ENCODE measurements around the gene PIP5K1B. TPM values are rescaled to one million over a fixed set of nuclear protein-coding genes. Genes with fewer than 3 reads are reported as not detected.

The PIP5K1B gene
- polyA plus RNA-seq, 1 donor from 2014 or later: 5.0 TPM

DNA sequence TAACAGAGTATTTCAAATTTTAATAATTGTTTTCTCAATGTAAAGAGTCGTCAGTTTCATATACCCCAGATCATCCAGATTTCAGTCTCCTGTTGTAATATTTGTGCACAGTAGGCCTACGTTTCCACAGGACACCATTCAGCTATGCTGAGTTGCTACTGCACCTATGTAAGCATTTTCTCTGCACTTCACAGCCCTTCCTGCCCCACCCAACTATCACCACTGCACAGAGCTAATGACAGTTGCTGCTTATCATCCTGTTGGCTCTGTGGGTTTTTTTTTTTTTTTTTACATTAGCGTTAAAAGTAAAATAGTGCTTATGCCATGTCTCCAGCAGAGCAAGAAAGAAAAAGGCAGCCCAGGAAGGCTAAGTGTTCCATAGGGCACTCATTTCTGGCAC lies 314.8 kb downstream of the PIP5K1B start:
- Mint-ChIP-seq H3K4me1 (peaks cover 1 to 2% (median 2%) of the 10 kb centered on the region in 3 donors), H3K9me3 (no peaks in the 10 kb centered on the region)

DNA sequence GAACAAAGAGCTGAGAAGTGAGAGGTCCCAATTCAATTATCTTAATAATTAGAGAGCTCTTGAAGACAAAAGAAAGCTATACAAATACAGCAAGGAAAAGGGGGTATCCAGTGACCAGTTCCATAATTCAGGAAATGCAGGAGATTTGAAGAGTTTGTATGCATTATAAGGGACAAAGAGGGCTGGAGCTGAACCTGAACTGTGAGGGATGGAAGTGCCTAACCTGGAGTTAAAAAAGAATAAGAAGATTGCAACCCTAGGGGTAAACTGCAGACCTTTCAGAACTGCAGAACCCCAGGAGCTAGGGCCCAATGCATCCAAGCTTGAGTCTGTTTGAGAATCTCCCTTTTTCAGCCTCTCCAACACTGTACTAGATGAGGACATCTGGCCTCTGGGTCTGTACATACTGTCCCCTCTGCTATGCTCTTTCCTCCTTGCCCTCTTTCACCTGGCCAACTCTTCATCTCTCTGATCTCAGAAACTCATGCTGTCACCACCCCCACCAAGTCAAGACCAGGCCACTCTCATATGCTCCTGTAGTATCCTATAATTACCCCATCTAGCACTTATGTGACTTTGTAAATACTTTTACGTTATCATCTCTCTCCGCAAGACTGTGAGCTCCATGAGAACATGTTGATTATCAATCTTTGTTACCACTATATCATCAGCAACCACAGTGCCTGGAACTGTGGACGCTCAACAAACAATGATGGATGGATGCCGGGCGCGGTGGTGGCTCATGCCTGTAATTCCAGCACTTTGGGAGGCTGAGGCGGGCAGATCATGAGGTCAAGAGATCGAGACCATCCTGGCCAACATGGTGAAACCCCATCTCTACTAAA lies 315.5 kb downstream of the PIP5K1B start:
- peaks cover 0 to 2% (median 1%) of the 10 kb centered on the region in 3 donors for H3K4me1 Mint-ChIP-seq
- H3K27ac Mint-ChIP-seq: no peak overlapping the region

More for the DNA sequence above, 314.8 kb downstream of the PIP5K1B start:
- H3K27me3 Mint-ChIP-seq: no peaks in the 10 kb centered on the region
- no peak overlapping the region for H3K27ac Mint-ChIP-seq
- no peak overlapping the region for H3K4me3 Mint-ChIP-seq
- H3K36me3 Mint-ChIP-seq: no peaks in the 10 kb centered on the region

DNA sequence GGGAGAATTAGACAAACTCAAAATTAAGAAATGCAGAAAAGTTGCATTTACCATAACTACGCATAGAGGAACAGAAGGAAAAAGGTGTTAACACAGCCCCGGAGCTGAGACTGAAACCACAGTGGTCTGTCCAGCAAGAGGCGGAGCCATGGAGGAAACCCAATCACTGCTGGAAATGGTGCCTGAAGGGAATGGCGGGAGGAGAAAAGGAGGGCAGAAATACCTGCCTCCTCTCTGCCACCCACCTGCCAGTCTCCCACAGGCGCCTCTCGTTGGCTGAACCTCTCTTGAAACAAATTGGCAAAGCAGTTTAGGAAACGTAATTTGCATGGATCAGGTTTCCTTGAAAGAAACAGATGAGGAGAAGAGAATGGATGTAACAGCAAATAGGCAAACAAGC lies 318.6 kb downstream of the PIP5K1B start:
- H3K27ac Mint-ChIP-seq: no peak overlapping the region
- no peaks in the 10 kb centered on the region for H3K27me3 Mint-ChIP-seq
- H3K9me3 Mint-ChIP-seq: no peaks in the 10 kb centered on the region
- H3K36me3 Mint-ChIP-seq: no peaks in the 10 kb centered on the region
- peaks cover 2 to 7% (median 7%) of the 10 kb centered on the region in 3 donors for H3K4me1 Mint-ChIP-seq
- H3K4me3 Mint-ChIP-seq: no peak overlapping the region

More for the DNA sequence above, 315.5 kb downstream of the PIP5K1B start:
- Mint-ChIP-seq H3K4me3 (no peak overlapping the region), H3K9me3 (no peaks in the 10 kb centered on the region), H3K36me3 (no peaks in the 10 kb centered on the region), H3K27me3 (no peaks in the 10 kb centered on the region)

DNA sequence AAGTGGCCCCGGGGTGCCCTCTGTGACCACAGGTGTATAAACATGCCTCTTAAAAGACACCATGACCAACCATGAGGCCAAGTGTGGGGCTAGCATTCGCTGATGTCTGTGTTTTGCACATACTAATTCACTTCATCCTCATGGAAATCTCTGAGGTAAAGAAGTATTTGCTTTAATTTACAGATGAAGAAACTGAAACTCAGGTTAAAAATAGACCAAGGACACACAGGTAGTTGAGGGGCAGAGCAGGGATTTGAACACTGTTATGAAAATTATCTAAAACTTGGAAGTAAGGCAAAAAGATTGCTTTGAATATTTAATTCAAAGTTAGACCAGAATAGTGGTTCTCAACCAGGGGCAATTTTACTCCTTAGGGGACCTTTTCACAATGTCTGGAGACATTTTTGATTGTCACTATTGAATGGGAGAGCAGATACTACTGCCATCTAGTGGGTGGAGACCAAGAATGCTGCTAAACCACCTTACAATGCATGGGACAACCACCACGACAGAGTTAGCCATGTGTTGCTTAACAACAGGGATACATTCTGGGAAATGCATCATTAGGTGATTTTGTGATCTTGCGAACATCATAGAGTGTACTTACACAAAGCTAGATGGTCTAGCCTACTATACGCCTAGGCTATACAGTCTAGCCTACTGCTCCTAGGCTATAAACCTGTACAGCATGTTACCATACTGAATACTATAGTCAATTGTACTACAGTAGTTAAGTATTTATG lies 322.5 kb downstream of the PIP5K1B start:
- H3K27me3 Mint-ChIP-seq: no peaks in the 10 kb centered on the region
- H3K9me3 Mint-ChIP-seq: no peaks in the 10 kb centered on the region
- H3K4me1 Mint-ChIP-seq: peaks cover 0 to 7% (median 5%) of the 10 kb centered on the region in 3 donors
- H3K27ac Mint-ChIP-seq: no peak overlapping the region
- H3K36me3 Mint-ChIP-seq: no peaks in the 10 kb centered on the region
- H3K4me3 Mint-ChIP-seq: peak overlapping the region in 2 of 4 donors; percentile 19 to 30

DNA sequence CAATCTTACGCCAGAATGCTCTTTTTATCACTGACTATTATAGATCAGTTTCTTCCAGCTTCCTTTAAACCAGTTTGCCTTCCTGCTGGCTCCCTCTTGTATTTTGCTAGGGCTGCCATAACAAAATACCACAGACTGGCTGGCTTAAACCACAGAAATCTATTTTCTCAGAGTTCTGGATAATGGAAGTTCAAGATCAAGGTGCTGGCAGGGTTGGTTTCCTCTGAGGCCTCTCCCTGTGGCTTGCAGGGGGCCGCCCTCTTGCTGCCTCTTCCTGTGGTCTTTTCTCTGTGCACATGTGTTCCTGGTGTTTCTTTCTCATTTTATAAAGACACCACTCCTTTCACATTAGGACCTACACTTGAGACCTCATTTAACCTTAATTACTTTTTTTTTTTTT lies 323.7 kb downstream of the PIP5K1B start:
- H3K9me3 Mint-ChIP-seq: no peaks in the 10 kb centered on the region
- H3K4me1 Mint-ChIP-seq: peaks cover 0 to 7% (median 5%) of the 10 kb centered on the region in 3 donors
- H3K4me3 Mint-ChIP-seq: no peak overlapping the region

DNA sequence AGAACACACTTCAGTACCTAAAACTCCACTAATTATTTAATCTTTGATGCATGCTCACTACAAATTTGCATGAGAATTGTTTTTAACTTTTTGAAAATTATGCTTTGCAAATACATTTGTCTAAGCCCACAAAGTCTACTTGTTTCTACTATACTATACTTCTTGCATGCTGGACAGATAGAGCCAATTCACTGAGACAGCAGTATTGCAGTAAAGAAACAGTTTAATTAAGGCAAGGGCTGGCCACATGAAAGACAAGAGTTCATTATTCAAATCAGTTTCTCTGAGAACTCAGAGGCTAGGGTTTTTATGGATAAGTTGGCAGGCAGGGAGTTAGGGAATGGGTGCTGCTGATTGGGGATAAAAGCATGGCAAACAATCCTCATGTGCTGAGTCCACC lies 324.5 kb downstream of the PIP5K1B start:
- Mint-ChIP-seq H3K9me3 (no peaks in the 10 kb centered on the region), H3K27ac (no peak overlapping the region), H3K4me3 (peak overlapping the region in 1 of 4 donors; percentile 39), H3K27me3 (no peaks in the 10 kb centered on the region), H3K4me1 (peaks cover 0 to 7% (median 5%) of the 10 kb centered on the region in 3 donors), H3K36me3 (no peaks in the 10 kb centered on the region)

More for the DNA sequence above, 323.7 kb downstream of the PIP5K1B start:
- H3K36me3 Mint-ChIP-seq: no peaks in the 10 kb centered on the region
- peak overlapping the region in 1 of 3 donors; percentile 13 for H3K27ac Mint-ChIP-seq
- H3K27me3 Mint-ChIP-seq: no peaks in the 10 kb centered on the region

DNA sequence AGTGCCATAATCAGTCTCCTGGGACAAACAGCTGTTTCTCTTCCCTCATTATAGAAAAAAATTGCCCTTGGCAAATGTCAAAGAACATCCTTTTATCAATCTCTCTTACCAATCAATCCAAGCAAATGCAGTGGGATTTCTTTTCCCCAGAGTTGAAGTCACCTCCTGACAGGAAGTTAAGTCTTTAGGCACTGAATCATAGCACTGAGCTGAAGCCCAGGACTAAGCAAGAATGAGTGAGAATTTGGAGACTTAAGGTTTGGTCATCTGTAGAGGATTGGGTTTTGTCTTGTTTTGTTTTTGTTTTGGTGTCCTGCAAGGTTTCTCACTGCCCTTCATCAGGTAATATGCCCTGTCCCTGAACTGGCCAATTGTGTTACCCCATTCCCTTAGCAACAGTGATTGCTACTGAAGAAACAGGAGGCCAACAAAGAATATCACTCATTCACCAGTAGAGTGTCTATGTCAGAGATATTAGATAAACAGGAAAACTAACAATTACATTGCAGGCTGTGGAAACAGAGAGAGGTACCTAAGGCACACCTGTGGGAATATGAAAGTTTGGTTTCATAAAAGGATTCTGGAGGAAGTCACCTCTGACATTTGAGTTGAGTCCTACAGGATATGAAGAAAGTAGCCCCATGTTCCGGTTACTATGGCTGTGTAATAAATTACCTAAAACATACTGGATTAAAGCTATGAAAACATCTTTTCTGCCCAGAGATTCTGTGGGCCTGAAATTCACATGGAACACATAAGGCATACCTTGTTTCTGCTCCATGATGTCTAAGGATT lies 326.0 kb downstream of the PIP5K1B start:
- H3K9me3 Mint-ChIP-seq: no peaks in the 10 kb centered on the region
- H3K4me3 Mint-ChIP-seq: no peak overlapping the region
- H3K27ac Mint-ChIP-seq: no peak overlapping the region
- H3K36me3 Mint-ChIP-seq: no peaks in the 10 kb centered on the region
- no peaks in the 10 kb centered on the region for H3K27me3 Mint-ChIP-seq
- peaks cover 2 to 9% (median 8%) of the 10 kb centered on the region in 3 donors for H3K4me1 Mint-ChIP-seq

DNA sequence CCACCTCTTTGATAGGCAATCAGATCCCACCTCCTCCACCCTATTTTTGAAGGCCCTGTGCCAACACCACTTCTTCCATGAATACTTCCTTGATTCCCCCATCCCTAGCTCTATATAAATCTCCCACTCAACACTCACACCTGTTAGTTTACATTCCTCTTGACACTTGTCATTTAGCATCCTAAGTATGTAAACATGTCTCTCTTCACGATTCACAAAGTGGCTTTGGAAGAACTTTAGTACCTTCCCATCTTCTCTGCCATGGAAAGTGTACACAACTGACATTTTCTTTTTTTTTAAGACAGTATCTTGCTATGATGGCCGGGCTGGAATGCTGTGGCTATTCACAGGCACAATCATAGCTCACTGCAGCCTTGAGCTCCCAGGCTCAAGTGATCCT lies 329.0 kb downstream of the PIP5K1B start:
- Mint-ChIP-seq H3K27me3 (no peaks in the 10 kb centered on the region), H3K4me1 (peaks cover 7 to 14% (median 8%) of the 10 kb centered on the region in 3 donors), H3K9me3 (no peaks in the 10 kb centered on the region), H3K27ac (peak overlapping the region in 2 of 3 donors; percentile 7 to 54), H3K36me3 (no peaks in the 10 kb centered on the region), H3K4me3 (peak overlapping the region in 3 of 4 donors; percentile 8 to 65 (median 56))

DNA sequence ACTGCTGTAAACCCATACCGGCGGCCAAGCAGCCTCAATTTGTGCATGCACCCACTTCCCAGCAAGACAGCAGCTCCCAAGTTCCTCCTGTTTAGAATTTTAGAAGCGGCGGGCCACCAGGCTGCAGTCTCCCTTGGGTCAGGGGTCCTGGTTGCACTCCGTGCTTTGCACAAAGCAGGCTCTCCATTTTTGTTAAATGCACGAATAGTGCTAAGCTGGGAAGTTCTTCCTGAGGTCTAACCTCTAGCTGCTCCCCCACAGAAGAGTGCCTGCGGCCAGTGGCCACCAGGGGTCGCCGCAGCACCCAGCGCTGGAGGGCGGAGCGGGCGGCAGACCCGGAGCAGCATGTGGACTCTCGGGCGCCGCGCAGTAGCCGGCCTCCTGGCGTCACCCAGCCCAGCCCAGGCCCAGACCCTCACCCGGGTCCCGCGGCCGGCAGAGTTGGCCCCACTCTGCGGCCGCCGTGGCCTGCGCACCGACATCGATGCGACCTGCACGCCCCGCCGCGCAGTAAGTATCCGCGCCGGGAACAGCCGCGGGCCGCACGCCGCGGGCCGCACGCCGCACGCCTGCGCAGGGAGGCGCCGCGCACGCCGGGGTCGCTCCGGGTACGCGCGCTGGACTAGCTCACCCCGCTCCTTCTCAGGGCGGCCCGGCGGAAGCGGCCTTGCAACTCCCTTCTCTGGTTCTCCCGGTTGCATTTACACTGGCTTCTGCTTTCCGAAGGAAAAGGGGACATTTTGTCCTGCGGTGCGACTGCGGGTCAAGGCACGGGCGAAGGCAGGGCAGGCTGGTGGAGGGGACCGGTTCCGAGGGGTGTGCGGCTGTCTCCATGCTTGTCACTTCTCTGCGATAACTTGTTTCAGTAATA lies 330.6 kb downstream of the PIP5K1B start, which contains the start of gene FXN:
FXN (plus strand) TSS at position 315 of the 871 bp plus-strand sequence; CDS start at position 346, 31 bp downstream.
- Mint-ChIP-seq H3K27ac (peak within 1 kb of the TSS; percentile 44 to 93 (median 84)), H3K4me1 (peaks cover 7 to 16% (median 8%) of the 10 kb centered on the region in 3 donors), H3K9me3 (no peaks in the 10 kb centered on the region), H3K36me3 (peaks cover 2% of the 10 kb centered on the region), H3K27me3 (no peaks in the 10 kb centered on the region), H3K4me3 (peak within 1 kb of the TSS; percentile 89 to 97 (median 96))

DNA sequence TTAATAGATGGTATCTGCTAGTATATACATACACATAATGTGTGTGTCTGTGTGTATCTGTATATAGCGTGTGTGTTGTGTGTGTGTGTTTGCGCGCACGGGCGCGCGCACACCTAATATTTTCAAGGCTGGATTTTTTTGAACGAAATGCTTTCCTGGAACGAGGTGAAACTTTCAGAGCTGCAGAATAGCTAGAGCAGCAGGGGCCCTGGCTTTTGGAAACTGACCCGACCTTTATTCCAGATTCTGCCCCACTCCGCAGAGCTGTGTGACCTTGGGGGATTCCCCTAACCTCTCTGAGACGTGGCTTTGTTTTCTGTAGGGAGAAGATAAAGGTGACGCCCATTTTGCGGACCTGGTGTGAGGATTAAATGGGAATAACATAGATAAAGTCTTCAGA lies 331.3 kb downstream of the PIP5K1B start:
- H3K4me1 Mint-ChIP-seq: peaks cover 7 to 16% (median 8%) of the 10 kb centered on the region in 3 donors

DNA sequence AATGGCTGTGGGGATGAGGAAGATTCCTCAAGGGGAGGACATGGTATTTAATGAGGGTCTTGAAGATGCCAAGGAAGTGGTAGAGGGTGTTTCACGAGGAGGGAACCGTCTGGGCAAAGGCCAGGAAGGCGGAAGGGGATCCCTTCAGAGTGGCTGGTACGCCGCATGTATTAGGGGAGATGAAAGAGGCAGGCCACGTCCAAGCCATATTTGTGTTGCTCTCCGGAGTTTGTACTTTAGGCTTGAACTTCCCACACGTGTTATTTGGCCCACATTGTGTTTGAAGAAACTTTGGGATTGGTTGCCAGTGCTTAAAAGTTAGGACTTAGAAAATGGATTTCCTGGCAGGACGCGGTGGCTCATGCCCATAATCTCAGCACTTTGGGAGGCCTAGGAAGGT lies 331.8 kb downstream of the PIP5K1B start:
- Mint-ChIP-seq H3K36me3 (peaks cover 2% of the 10 kb centered on the region), H3K4me1 (peaks cover 7 to 16% (median 8%) of the 10 kb centered on the region in 3 donors), H3K27ac (peak overlapping the region in 2 of 3 donors; percentile 44 to 93), H3K27me3 (no peaks in the 10 kb centered on the region), H3K9me3 (no peaks in the 10 kb centered on the region), H3K4me3 (peak overlapping the region; percentile 89 to 97 (median 96))

More for the DNA sequence above, 331.3 kb downstream of the PIP5K1B start:
- H3K27ac Mint-ChIP-seq: peak overlapping the region; percentile 44 to 93 (median 84)
- no peaks in the 10 kb centered on the region for H3K9me3 Mint-ChIP-seq
- H3K36me3 Mint-ChIP-seq: peaks cover 2% of the 10 kb centered on the region
- peak overlapping the region; percentile 89 to 97 (median 96) for H3K4me3 Mint-ChIP-seq
- H3K27me3 Mint-ChIP-seq: no peaks in the 10 kb centered on the region

DNA sequence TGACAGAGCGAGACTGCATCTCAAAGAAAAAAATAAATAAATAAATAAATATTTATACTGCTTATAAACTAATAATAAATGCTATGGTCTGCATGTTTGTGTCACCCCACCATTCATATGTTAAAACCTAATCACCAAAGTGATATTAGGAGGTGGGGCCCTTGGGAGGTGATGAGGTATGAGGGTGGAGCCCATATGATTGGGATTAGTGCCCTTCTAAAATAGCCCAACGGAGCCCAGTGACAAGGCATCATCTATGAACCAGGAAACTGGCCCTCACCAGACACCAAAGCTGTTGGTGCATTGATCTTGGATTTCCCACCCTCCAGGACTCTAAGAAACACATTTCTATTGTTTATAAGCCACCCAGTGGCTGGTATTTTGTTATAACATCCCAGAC lies 335.6 kb downstream of the PIP5K1B start:
- Mint-ChIP-seq H3K4me1 (peaks cover 7 to 17% (median 13%) of the 10 kb centered on the region in 3 donors), H3K27ac (no peak overlapping the region), H3K4me3 (no peak overlapping the region), H3K36me3 (peaks cover 2% of the 10 kb centered on the region), H3K9me3 (no peaks in the 10 kb centered on the region), H3K27me3 (no peaks in the 10 kb centered on the region)

DNA sequence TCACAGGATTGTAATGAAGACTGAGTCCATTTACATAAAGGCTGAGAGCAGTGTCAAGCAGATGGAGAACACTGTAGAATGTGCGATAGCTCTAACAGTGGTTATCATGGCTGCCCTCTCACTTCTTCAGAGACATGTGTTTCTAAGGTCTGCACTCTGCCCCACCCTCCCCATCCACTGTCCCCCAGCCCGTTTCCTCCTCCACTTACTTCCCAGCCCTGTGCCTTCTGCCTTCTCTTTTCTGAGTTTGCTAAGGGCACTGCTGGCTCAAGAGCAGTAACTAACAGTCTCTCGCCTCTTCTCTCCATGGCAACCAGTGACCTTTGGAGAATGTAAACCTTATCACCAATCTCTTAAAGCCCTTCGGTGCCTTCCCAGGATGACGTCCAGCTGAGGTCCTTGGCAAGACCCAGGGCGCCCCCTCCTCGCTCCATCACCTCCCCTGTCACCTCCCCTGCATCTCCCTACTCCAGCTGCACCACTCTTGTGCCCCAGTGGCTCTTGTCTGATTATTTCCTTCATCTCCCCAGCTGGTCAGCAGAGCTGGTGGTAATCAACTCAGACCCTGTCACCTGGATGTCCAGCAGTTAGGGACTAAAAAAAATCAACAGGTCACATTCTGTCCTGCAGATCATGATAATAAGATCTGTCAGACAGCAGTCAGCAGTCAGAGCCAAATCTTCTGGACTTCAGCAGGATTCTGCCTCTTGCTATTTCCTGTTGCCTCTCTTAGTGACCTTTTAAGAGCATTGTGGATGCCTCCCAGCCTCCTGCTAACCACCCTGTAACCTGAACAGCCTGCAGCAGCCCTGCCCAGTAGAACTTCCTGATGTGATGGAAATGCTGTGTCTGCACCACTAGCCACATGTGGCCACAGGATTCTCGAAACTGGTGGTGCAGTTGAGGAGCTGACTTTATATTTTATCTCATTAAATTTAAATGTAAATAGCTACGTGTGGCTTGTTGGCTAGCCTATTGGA lies 339.5 kb downstream of the PIP5K1B start:
- Mint-ChIP-seq H3K4me3 (no peak overlapping the region), H3K27ac (no peak overlapping the region), H3K27me3 (no peaks in the 10 kb centered on the region), H3K4me1 (peaks cover 2 to 7% (median 5%) of the 10 kb centered on the region in 3 donors), H3K9me3 (no peaks in the 10 kb centered on the region), H3K36me3 (peaks cover 2% of the 10 kb centered on the region)
